LNCAP (cell line): Measurements from ENCODE around the gene HES3.

Experiments
- CTCF ChIP-seq: fragments of 450-650 bp; IDR thresholded peaks from 2 replicates; pipeline ENCODE4 v1.5.1; 2017; ENCODE audit warnings: mild to moderate bottlenecking

Gene HES3

GRCh38 chr1:6281511-6282402, 37.8 kb downstream of the HES3 start:
- no peak for TF ChIP-seq CTCF

GRCh38 chr1:6282577-6283270, 38.7 kb downstream of the HES3 start:
- TF ChIP-seq CTCF = no peak

- TF ChIP-seq CTCF = no peak
These were observed 41.4 kb downstream of the HES3 start for GRCh38 chr1:6285336-6285735.

GRCh38 chr1:6286266-6286665, 42.3 kb downstream of the HES3 start:
- no peak for TF ChIP-seq CTCF

- no peak for TF ChIP-seq CTCF
These were observed 43.0 kb downstream of the HES3 start for GRCh38 chr1:6287029-6287428.

GRCh38 chr1:6287431-6287886, 43.5 kb downstream of the HES3 start:
- no peak for TF ChIP-seq CTCF

- no peak for TF ChIP-seq CTCF
These were observed 44.0 kb downstream of the HES3 start for GRCh38 chr1:6288026-6288425.
